ENCODE results near the gene FGF13. TPM values are rescaled to one million over a fixed set of nuclear protein-coding genes. Genes with fewer than 3 reads are reported as not detected.

The FGF13 gene
- polyA plus RNA-seq, 1 donor (not counting 4 experiments of a cell fraction or from before 2014, with no cell fraction given): not detected

DNA sequence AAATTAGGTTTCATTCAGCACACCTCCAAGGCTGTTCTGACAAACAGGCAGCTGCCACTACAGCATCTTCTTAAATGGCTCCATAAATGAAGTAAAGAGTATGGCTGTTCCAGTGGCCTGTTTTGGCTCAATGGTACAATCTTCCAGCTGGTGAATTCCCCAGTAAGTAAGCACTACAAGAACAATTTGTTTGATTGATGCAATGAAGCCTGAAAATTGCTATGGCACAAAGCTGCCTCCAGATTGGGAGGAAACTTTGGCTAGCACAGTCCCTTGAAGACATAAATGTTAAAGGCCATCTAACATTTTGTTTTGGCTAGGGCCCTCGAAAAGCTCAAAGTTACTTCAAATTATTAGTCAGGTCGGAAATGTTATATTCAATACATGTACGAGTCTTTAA, 47.5 kb downstream of the FGF13 start:
- H3K79me2 ChIP-seq (ENCODE audit: control insufficient read depth, insufficient read depth, low read length): no peaks in the 10 kb centered on the region
- no peak overlapping the region for H3K4me2 ChIP-seq (ENCODE audit: control insufficient read depth, extremely low read depth, insufficient read depth, low read depth, low read length)
- no peak for TF ChIP-seq EZH2 (IDR thresholded peaks at IDR 0.05; ENCODE audit: low read length)
- no peak for TF ChIP-seq CTCF (optimal IDR thresholded peaks at IDR 0.05 in 1 of 3, IDR thresholded peaks at IDR 0.05 in 1 of 3, conservative IDR thresholded peaks at IDR 0.05 in 1 of 3; ENCODE audit: extremely low read depth in 1 of 3, insufficient read depth in 2 of 3, low read length in 3 of 3)
- no peaks in the 10 kb centered on the region for H3K27me3 ChIP-seq (ENCODE audit: control insufficient read depth, extremely low read depth, insufficient read depth, low read length)
- dilution Hi-C loops (cut with MboI; ENCODE audit: extremely low pct_ligation_motif_present, low sequenced_read_pairs): no loop called here
- H3K27ac ChIP-seq (ENCODE audit: control insufficient read depth, insufficient read depth, low read length): no peak overlapping the region
- H2AFZ ChIP-seq (ENCODE audit: control insufficient read depth, low read length): no peak overlapping the region
- H3K4me3 ChIP-seq (ENCODE audit: control insufficient read depth in 2 of 3, extremely low read depth in 1 of 3, insufficient read depth in 2 of 3, low read depth in 1 of 3, low read length in 3 of 3): no peak overlapping the region
- H3K9me1 ChIP-seq (ENCODE audit: control insufficient read depth, extremely low read depth, insufficient read depth, low read length): no peaks in the 10 kb centered on the region
- no peaks in the 10 kb centered on the region for H4K20me1 ChIP-seq (ENCODE audit: control insufficient read depth, extremely low read depth, insufficient read depth, low read length)
- no peak overlapping the region for H3K9ac ChIP-seq (ENCODE audit: control insufficient read depth, extremely low read depth, insufficient read depth, low read length)
- no peaks in the 10 kb centered on the region for H3K4me1 ChIP-seq (ENCODE audit: control insufficient read depth, extremely low read depth, insufficient read depth, low read length)
- H3K36me3 ChIP-seq (ENCODE audit: control insufficient read depth in 2 of 2, extremely low read depth in 1 of 2, insufficient read depth in 2 of 2, low read length in 2 of 2): no peaks in the 10 kb centered on the region
- H3K9me3 ChIP-seq (ENCODE audit: control insufficient read depth, low read depth, low read length): no peaks in the 10 kb centered on the region
- no peak for DNase-seq (ENCODE audit: low read depth, low spot score)
- no peak for FAIRE-seq

GRCh38 chrX:138651494-138651893, 60.0 kb downstream of the FGF13 start:
- Histone ChIP-seq H4K20me1 (ENCODE audit: control insufficient read depth, extremely low read depth, insufficient read depth, low read length) (no peaks in the 10 kb centered on the region), H3K36me3 (ENCODE audit: control insufficient read depth in 2 of 2, extremely low read depth in 1 of 2, insufficient read depth in 2 of 2, low read length in 2 of 2) (no peaks in the 10 kb centered on the region), H3K27me3 (ENCODE audit: control insufficient read depth, extremely low read depth, insufficient read depth, low read length) (no peaks in the 10 kb centered on the region), H3K9me3 (ENCODE audit: control insufficient read depth, low read depth, low read length) (no peaks in the 10 kb centered on the region), H3K9ac (ENCODE audit: control insufficient read depth, extremely low read depth, insufficient read depth, low read length) (no peak overlapping the region), H2AFZ (ENCODE audit: control insufficient read depth, low read length) (no peak overlapping the region), H3K4me3 (ENCODE audit: control insufficient read depth in 2 of 3, extremely low read depth in 1 of 3, insufficient read depth in 2 of 3, low read depth in 1 of 3, low read length in 3 of 3) (no peak overlapping the region), H3K4me1 (ENCODE audit: control insufficient read depth, extremely low read depth, insufficient read depth, low read length) (no peaks in the 10 kb centered on the region), H3K4me2 (ENCODE audit: control insufficient read depth, extremely low read depth, insufficient read depth, low read depth, low read length) (no peak overlapping the region), H3K9me1 (ENCODE audit: control insufficient read depth, extremely low read depth, insufficient read depth, low read length) (no peaks in the 10 kb centered on the region), H3K27ac (ENCODE audit: control insufficient read depth, insufficient read depth, low read length) (no peak overlapping the region), H3K79me2 (ENCODE audit: control insufficient read depth, insufficient read depth, low read length) (no peaks in the 10 kb centered on the region)
- no peak for TF ChIP-seq EZH2 (IDR thresholded peaks at IDR 0.05; ENCODE audit: low read length)
- TF ChIP-seq CTCF (optimal IDR thresholded peaks at IDR 0.05 in 1 of 3, IDR thresholded peaks at IDR 0.05 in 1 of 3, conservative IDR thresholded peaks at IDR 0.05 in 1 of 3; ENCODE audit: extremely low read depth in 1 of 3, insufficient read depth in 2 of 3, low read length in 3 of 3): no peak
- FAIRE-seq: no peak
- dilution Hi-C loops (cut with MboI; ENCODE audit: extremely low pct_ligation_motif_present, low sequenced_read_pairs): no loop called here
- no peak for DNase-seq (ENCODE audit: low read depth, low spot score)

Data from keratinocyte (primary cell).